ENCODE results near the gene EFNA5.

The EFNA5 gene

DNA sequence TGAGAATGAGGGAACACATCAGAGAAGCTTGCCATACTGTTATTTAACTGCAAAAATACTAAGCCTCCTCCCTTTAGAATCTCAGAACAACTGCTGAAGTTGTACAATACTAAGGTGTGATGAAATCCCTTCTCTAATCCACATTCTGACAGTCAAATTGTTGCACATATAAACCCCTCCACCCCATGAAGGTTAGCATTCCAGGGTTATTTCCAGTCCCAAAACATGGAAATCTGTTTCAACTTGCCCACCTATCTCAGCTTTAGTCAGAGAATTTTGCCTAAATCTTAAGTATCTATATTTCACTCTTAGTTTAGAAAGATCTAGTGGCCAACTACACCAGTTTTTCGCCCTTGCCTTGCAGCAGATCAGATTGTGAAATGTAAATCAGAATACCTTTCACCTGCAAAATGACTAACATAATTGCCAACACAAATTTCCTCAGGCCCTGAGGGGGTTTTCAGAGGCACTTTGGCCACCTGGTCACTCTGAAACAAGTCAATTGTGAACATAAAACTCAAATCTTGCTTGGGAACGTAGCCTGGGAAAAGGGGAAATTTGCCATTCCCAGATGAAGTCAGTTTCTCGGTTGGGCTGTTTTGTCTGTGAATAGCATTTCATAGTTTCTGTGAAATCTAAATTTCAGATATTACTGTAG is 93.9 kb downstream of the EFNA5 start:
- Histone ChIP-seq H3K36me3 (ENCODE audit: control insufficient read depth, insufficient read depth, low read length) (no peaks in the 10 kb centered on the region), H3K4me1 (ENCODE audit: control insufficient read depth, insufficient read depth, low read length, poor library complexity, severe bottlenecking) (peaks cover 4% of the 10 kb centered on the region), H3K9me3 (ENCODE audit: control insufficient read depth, low read length) (no peaks in the 10 kb centered on the region), H3K27me3 (replicated peaks; ENCODE audit: control insufficient read depth, insufficient read depth, low read length, poor library complexity, severe bottlenecking) (no peaks in the 10 kb centered on the region), H3K4me3 (ENCODE audit: insufficient read depth, low read depth, low read length, poor library complexity, severe bottlenecking) (no peak overlapping the region), H3K27ac (ENCODE audit: insufficient read depth, low read length, poor library complexity, severe bottlenecking) (no peak overlapping the region)
- no peak for DNase-seq

- Histone ChIP-seq H3K9me3 (ENCODE audit: control insufficient read depth, low read length) (no peaks in the 10 kb centered on the region), H3K4me3 (ENCODE audit: insufficient read depth, low read depth, low read length, poor library complexity, severe bottlenecking) (no peak overlapping the region), H3K27ac (ENCODE audit: insufficient read depth, low read length, poor library complexity, severe bottlenecking) (no peak overlapping the region), H3K4me1 (ENCODE audit: control insufficient read depth, insufficient read depth, low read length, poor library complexity, severe bottlenecking) (peaks cover 6% of the 10 kb centered on the region), H3K36me3 (ENCODE audit: control insufficient read depth, insufficient read depth, low read length) (no peaks in the 10 kb centered on the region), H3K27me3 (replicated peaks; ENCODE audit: control insufficient read depth, insufficient read depth, low read length, poor library complexity, severe bottlenecking) (no peaks in the 10 kb centered on the region)
- no peak for DNase-seq
Measured at GRCh38 chr5:107576155-107576554, 94.6 kb downstream of the EFNA5 start.

- no peak for DNase-seq
- no peaks in the 10 kb centered on the region for H3K36me3 ChIP-seq (ENCODE audit: control insufficient read depth, insufficient read depth, low read length)
- no peak overlapping the region for H3K4me3 ChIP-seq (ENCODE audit: insufficient read depth, low read depth, low read length, poor library complexity, severe bottlenecking)
- H3K27me3 ChIP-seq (replicated peaks; ENCODE audit: control insufficient read depth, insufficient read depth, low read length, poor library complexity, severe bottlenecking), result no peaks in the 10 kb centered on the region
- no peaks in the 10 kb centered on the region for H3K9me3 ChIP-seq (ENCODE audit: control insufficient read depth, low read length)
- H3K27ac ChIP-seq (ENCODE audit: insufficient read depth, low read length, poor library complexity, severe bottlenecking), result no peak overlapping the region
- H3K4me1 ChIP-seq (ENCODE audit: control insufficient read depth, insufficient read depth, low read length, poor library complexity, severe bottlenecking), result peaks cover 10% of the 10 kb centered on the region
Measured at GRCh38 chr5:107574287-107574686, 96.5 kb downstream of the EFNA5 start.

DNA sequence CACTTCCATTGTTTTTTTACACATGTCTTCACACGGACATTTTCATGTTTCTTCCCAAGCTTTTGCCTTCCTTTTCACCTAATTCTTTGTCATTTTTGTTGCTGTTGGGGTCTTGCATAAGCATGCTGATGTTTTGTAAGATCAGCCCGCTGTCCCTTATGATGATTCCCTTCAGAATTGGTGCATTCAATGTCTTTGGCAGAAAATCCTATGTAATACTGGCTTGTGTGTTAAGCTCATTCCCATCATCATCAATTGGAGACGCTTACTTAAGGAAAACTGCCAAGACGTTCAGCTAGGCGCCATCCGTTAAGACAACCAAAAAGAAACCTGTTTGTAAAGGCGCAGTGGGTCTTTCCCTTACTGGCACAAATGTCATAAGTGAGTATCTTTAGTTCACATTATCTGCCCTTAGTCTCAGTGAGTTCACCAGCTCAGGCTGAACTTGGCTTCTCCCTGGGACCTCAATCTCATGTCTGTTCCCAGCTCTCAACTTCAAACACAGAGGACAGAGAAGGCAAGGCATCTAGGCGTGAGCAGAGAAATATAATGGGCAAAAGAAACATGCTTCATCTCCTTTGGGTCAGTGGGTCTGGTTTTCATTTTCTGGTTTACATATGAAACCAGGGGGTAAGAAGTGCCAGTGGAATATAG is 97.9 kb downstream of the EFNA5 start:
- Histone ChIP-seq H3K27ac (ENCODE audit: insufficient read depth, low read length, poor library complexity, severe bottlenecking) (no peak overlapping the region), H3K36me3 (ENCODE audit: control insufficient read depth, insufficient read depth, low read length) (no peaks in the 10 kb centered on the region), H3K4me1 (ENCODE audit: control insufficient read depth, insufficient read depth, low read length, poor library complexity, severe bottlenecking) (peaks cover 10% of the 10 kb centered on the region), H3K9me3 (ENCODE audit: control insufficient read depth, low read length) (no peaks in the 10 kb centered on the region), H3K4me3 (ENCODE audit: insufficient read depth, low read depth, low read length, poor library complexity, severe bottlenecking) (no peak overlapping the region), H3K27me3 (replicated peaks; ENCODE audit: control insufficient read depth, insufficient read depth, low read length, poor library complexity, severe bottlenecking) (no peaks in the 10 kb centered on the region)
- no peak for DNase-seq

GRCh38 chr5:107571621-107572536 is 98.9 kb downstream of the EFNA5 start:
- peaks cover 10% of the 10 kb centered on the region for H3K4me1 ChIP-seq (ENCODE audit: control insufficient read depth, insufficient read depth, low read length, poor library complexity, severe bottlenecking)
- no peaks in the 10 kb centered on the region for H3K27me3 ChIP-seq (replicated peaks; ENCODE audit: control insufficient read depth, insufficient read depth, low read length, poor library complexity, severe bottlenecking)
- peak; percentile 55 to 71 (median 62) for DNase-seq
- H3K36me3 ChIP-seq (ENCODE audit: control insufficient read depth, insufficient read depth, low read length), result no peaks in the 10 kb centered on the region
- H3K4me3 ChIP-seq (ENCODE audit: insufficient read depth, low read depth, low read length, poor library complexity, severe bottlenecking), result peak overlapping the region; percentile 58
- no peaks in the 10 kb centered on the region for H3K9me3 ChIP-seq (ENCODE audit: control insufficient read depth, low read length)
- no peak overlapping the region for H3K27ac ChIP-seq (ENCODE audit: insufficient read depth, low read length, poor library complexity, severe bottlenecking)

DNA sequence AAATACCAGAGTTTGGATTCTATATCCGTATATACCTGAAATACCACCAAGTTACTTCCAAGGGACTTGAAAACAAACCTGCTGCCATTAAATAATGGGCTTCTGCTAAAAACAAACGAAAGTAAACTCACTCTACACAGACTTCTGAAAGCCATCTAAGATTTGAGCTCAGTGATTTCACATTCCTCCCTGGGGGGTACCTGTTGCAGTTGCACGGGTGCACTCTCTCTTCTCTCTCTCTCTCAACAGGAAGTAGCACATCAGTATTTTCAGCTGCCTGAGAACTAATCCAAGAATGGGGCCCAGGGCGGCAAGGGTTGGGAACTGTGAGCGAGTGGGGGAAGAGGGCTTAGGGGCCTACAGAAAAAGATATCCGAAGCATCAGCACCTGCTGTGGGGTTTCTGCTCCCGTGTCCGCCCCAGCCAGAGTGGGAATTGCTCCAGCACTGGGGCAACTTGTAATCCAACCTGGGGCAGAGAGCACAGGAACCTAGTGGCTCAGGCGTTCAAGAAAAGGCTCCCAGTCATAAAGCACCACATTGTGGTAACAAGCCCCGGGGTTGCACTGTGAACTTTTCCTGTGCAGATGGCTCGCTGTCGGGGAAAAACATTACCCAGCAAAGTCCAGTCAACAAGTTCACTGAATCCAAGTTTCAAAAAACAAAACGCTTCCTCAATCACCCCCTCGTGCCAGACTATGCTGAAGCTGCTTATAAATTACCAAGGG is 99.8 kb downstream of the EFNA5 start:
- Histone ChIP-seq H3K27me3 (replicated peaks; ENCODE audit: control insufficient read depth, insufficient read depth, low read length, poor library complexity, severe bottlenecking) (no peaks in the 10 kb centered on the region), H3K27ac (ENCODE audit: insufficient read depth, low read length, poor library complexity, severe bottlenecking) (no peak overlapping the region), H3K4me1 (ENCODE audit: control insufficient read depth, insufficient read depth, low read length, poor library complexity, severe bottlenecking) (peaks cover 10% of the 10 kb centered on the region), H3K36me3 (ENCODE audit: control insufficient read depth, insufficient read depth, low read length) (no peaks in the 10 kb centered on the region), H3K4me3 (ENCODE audit: insufficient read depth, low read depth, low read length, poor library complexity, severe bottlenecking) (peak overlapping the region; percentile 58), H3K9me3 (ENCODE audit: control insufficient read depth, low read length) (no peaks in the 10 kb centered on the region)
- no peak for DNase-seq

- peaks cover 10% of the 10 kb centered on the region for H3K4me1 ChIP-seq (ENCODE audit: control insufficient read depth, insufficient read depth, low read length, poor library complexity, severe bottlenecking)
- H3K27ac ChIP-seq (ENCODE audit: insufficient read depth, low read length, poor library complexity, severe bottlenecking), result no peak overlapping the region
- H3K9me3 ChIP-seq (ENCODE audit: control insufficient read depth, low read length), result no peaks in the 10 kb centered on the region
Measured at GRCh38 chr5:107570181-107570580, 100.6 kb downstream of the EFNA5 start.

DNA sequence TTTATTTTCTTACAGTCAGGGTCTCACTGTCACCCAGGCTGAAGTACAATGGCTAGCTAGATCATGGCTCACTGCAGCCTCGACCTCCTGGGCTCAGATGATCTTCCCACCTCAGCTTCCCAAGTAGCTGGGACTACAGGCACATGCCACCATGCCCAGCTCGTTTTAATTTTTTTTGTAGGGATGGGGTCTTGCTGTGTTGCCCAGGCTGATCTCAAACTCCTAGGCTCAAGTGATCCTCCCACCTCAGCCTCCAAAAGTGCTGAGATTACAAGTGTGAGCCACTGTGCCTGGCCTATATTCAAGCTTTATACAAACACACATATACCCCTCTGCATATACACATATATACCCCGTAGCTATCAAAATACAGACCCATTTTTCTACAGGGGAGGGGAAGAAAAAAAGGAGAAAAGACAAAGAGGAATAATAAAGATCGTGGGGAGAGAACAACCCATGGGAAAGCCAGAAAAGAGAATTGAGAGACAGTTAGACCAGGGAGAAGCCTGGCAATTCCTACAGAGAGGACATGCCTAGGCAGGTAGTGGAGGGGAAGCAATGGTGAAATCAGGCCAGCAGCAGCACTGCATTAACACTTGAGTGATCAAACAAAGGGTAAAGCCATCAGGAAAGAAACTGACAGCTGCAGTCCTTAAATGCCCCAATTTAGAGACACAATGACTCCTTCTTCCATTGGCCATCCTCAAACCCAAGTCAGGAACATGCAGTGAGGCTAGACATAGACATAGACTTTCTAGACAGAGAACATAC is 102.7 kb downstream of the EFNA5 start:
- no peaks in the 10 kb centered on the region for H3K9me3 ChIP-seq (ENCODE audit: control insufficient read depth, low read length)
- no peak overlapping the region for H3K27ac ChIP-seq (ENCODE audit: insufficient read depth, low read length, poor library complexity, severe bottlenecking)
- H3K36me3 ChIP-seq (ENCODE audit: control insufficient read depth, insufficient read depth, low read length), result no peaks in the 10 kb centered on the region
- DNase-seq, result no peak
- H3K4me1 ChIP-seq (ENCODE audit: control insufficient read depth, insufficient read depth, low read length, poor library complexity, severe bottlenecking), result peaks cover 10% of the 10 kb centered on the region
- no peak overlapping the region for H3K4me3 ChIP-seq (ENCODE audit: insufficient read depth, low read depth, low read length, poor library complexity, severe bottlenecking)
- H3K27me3 ChIP-seq (replicated peaks; ENCODE audit: control insufficient read depth, insufficient read depth, low read length, poor library complexity, severe bottlenecking), result no peaks in the 10 kb centered on the region

More at GRCh38 chr5:107570181-107570580, 100.6 kb downstream of the EFNA5 start:
- DNase-seq, result no peak
- H3K27me3 ChIP-seq (replicated peaks; ENCODE audit: control insufficient read depth, insufficient read depth, low read length, poor library complexity, severe bottlenecking), result no peaks in the 10 kb centered on the region
- H3K36me3 ChIP-seq (ENCODE audit: control insufficient read depth, insufficient read depth, low read length), result no peaks in the 10 kb centered on the region
- no peak overlapping the region for H3K4me3 ChIP-seq (ENCODE audit: insufficient read depth, low read depth, low read length, poor library complexity, severe bottlenecking)

GRCh38 chr5:107566986-107567385 is 103.8 kb downstream of the EFNA5 start:
- Histone ChIP-seq H3K27ac (ENCODE audit: insufficient read depth, low read length, poor library complexity, severe bottlenecking) (no peak overlapping the region), H3K4me1 (ENCODE audit: control insufficient read depth, insufficient read depth, low read length, poor library complexity, severe bottlenecking) (peaks cover 7% of the 10 kb centered on the region), H3K9me3 (ENCODE audit: control insufficient read depth, low read length) (no peaks in the 10 kb centered on the region), H3K27me3 (replicated peaks; ENCODE audit: control insufficient read depth, insufficient read depth, low read length, poor library complexity, severe bottlenecking) (no peaks in the 10 kb centered on the region), H3K4me3 (ENCODE audit: insufficient read depth, low read depth, low read length, poor library complexity, severe bottlenecking) (no peak overlapping the region), H3K36me3 (ENCODE audit: control insufficient read depth, insufficient read depth, low read length) (no peaks in the 10 kb centered on the region)
- no peak for DNase-seq

Measured in effector memory CD4-positive, alpha-beta T cell (primary cell).